Sigmoid colon (tissue), 7 donors: ENCODE results near the gene PLEKHG3. TPM values are rescaled to one million over a fixed set of nuclear protein-coding genes. Genes with fewer than 3 reads are reported as not detected.
A peak's percentile ranks its signal among the peaks of the same experiment; 100 is the strongest.

Experiments
- DNase-seq: peaks from one replicate; pipeline ENCODE4 v3.0.0-alpha.2; 2019
- H3K27ac ChIP-seq, 4 donors: fragments of 200-600 bp; sonication (generic); one replicate each; pipeline ENCODE4 v1.5.1; 2016 to 2019; ENCODE audit warnings: mild to moderate bottlenecking in 1 of 4
- H3K27me3 ChIP-seq, 3 donors: fragments of 200-600 bp; sonication (generic); one replicate each; pipeline ENCODE4 v1.5.1; 2019; ENCODE audit warnings: mild to moderate bottlenecking in 1 of 3
- H3K36me3 ChIP-seq, 4 donors: fragments of 200-600 bp; sonication (generic); one replicate each; pipeline ENCODE4 v1.5.1; 2016 to 2019
- H3K4me1 ChIP-seq, 4 donors: fragments of 200-600 bp; sonication (generic); one replicate each; pipeline ENCODE4 v1.5.1; 2017 to 2019
- H3K4me3 ChIP-seq, 4 donors: fragments of 200-600 bp; sonication (generic); one replicate each; pipeline ENCODE4 v1.5.1; 2017 to 2019; ENCODE audit warnings: mild to moderate bottlenecking in 2 of 4, moderate library complexity in 1 of 4
- H3K9me3 ChIP-seq, 4 donors: fragments of 200-600 bp in 3 of 4; sonication (generic) in 3 of 4; one replicate each; pipeline versions ENCODE4 v1.5.1 to v1.6.1; 2013 to 2019
- EP300 ChIP-seq, 4 donors: sonication (generic); formaldehyde crosslinking; IDR thresholded peaks; one replicate each; pipeline ENCODE4 v1.6.1; 2017; ENCODE audit warnings: antibody characterized with exemption in 4 of 4
- POLR2A ChIP-seq, 2 donors: fragments of 450-650 bp; IDR thresholded peaks; one replicate each; pipeline ENCODE4 v1.6.1; 2016; ENCODE audit warnings: antibody characterized with exemption in 2 of 2, mild to moderate bottlenecking in 2 of 2, moderate library complexity in 2 of 2
- POLR2AphosphoS5 ChIP-seq, 4 donors: sonication (generic); formaldehyde crosslinking; IDR thresholded peaks; one replicate each; pipeline ENCODE4 v1.6.1; 2017; ENCODE audit warnings: antibody characterized with exemption in 4 of 4
- WGBS, 2 donors: extraction: QIAGEN DNeasy Blood & Tissue Kit; methylation state at CpG; one replicate each; pipeline ENCODE4 v1.1.7; 2013; 5-methylcytosine and 5-hydroxymethylcytosine counted together
- intact Hi-C: fragments of 100-400 bp; cut with DNase I; formaldehyde crosslinking; loops from one replicate; pipeline ENCODE4 v1.15.1; 2023
- polyA plus RNA-seq, 3 donors: library from polyadenylated mRNA; stranded (reverse); fragments of 200-250 nt; gene quantifications; one replicate each; pipeline ENCODE4 v1.2.3, GENCODE V29; 2013
- total RNA-seq, 4 donors: library from RNA; depleted of rRNA; stranded (reverse); fragments of >200 nt; gene quantifications; one replicate each; pipeline ENCODE4 v1.1.0, GENCODE V29; 2016
- TF ChIP-seq, protein P1 (sequence below), 4 experiments: fragments of 450-650 bp in 3 of 4; fragments of 200-600 bp in 1 of 4; IDR thresholded peaks; one replicate each; pipeline ENCODE4 v1.5.1; 2016 to 2019; ENCODE audit warnings: antibody characterized with exemption in 4 of 4, mild to moderate bottlenecking in 3 of 4, moderate library complexity in 2 of 4
- donor health status: healthy with polysubstance abuse.
- donor health status: Bipolar disorder and iron deficiency.
- donor health status: healthy.

Gene PLEKHG3
- total and polyA plus RNA-seq, 7 donors: 16.9 to 67.9 (median 34.4) TPM

DNA sequence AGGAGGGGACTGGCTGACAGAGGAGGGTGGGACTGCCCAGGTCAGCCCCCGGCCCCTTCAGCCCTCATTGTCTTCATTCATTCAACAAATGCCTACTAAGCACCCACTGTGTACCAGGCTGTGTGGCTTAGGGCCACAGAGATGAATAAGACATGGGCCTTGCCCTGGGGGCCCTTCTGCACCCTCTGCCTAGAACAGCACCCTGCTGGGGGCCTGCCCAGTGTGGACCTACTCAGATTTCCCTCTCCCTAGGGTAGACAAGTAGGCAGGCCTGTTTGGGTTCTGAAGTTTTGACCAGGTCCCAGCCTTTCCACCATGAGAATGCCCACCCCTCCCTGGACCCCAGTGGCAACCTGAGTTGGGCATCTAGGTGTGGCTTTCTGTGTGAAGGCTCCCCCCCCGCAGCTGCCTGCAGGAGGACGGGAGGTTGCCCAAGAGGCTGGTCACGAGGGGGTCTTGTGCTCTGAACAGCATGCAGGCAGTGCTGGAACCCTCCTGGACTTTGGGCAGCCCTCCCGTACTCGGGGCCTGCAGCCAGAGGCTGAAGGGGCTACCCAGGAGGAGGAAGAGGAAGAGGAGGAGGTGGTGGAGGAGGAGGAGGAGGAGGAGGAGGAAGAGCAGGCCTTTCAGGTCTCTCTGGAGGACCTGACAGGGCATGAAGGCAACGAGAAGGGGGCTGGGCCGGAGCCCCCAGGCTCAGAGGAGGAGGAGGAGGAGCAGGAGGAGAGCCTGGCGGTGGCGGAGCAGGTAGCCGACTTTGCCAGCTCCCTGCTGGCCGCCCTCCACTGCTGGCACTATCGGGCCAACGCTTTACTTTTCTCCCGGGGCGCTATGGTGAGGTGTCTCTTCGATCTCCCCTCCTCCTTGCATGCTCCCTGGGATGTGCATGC lies 33.4 kb downstream of the PLEKHG3 start:
- Histone ChIP-seq H3K27me3 (no peaks in the 10 kb centered on the region), H3K9me3 (no peaks in the 10 kb centered on the region), H3K4me1 (peaks cover 0 to 12% (median 2%) of the 10 kb centered on the region in 4 donors), H3K27ac (peak overlapping the region in 2 of 4 donors; percentile 0 to 12), H3K36me3 (peaks cover 45 to 87% (median 66%) of the 10 kb centered on the region in 4 donors), H3K4me3 (no peak overlapping the region)
- no peak for DNase-seq
- intact Hi-C loops: no loop called here
- 78 to 88% methylated on average over 17 of the region's 17 CpGs for WGBS, 2 donors
- no peak for TF ChIP-seq POLR2AphosphoS5 (IDR thresholded peaks at IDR 0.05)

DNA sequence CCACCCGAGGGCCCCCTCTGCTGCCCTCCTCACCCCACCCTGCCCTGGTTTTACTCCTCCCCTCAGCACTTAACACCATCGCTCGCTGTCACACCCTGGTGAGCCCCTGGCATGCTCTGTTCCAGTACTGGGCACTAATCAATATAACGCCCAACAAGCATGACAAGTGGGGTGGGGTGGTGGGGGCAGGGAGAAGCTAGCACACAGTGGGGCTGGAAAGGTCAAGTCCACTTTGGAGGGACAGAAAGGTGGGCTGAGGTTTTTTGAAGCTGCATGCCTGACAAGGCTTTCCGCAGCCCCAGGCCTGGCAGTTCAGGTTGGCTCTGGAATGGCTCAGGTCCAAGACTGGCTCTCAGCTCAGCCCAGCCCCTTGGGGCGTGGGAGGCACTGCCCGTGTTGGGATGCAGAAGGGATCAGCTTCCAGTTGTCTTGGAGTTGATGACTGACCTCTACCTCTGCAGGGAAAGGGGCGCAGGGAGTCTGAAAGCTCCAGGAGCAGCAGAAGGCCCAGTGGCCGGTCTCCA lies 34.1 kb downstream of the PLEKHG3 start:
- TF ChIP-seq, protein P1, sequence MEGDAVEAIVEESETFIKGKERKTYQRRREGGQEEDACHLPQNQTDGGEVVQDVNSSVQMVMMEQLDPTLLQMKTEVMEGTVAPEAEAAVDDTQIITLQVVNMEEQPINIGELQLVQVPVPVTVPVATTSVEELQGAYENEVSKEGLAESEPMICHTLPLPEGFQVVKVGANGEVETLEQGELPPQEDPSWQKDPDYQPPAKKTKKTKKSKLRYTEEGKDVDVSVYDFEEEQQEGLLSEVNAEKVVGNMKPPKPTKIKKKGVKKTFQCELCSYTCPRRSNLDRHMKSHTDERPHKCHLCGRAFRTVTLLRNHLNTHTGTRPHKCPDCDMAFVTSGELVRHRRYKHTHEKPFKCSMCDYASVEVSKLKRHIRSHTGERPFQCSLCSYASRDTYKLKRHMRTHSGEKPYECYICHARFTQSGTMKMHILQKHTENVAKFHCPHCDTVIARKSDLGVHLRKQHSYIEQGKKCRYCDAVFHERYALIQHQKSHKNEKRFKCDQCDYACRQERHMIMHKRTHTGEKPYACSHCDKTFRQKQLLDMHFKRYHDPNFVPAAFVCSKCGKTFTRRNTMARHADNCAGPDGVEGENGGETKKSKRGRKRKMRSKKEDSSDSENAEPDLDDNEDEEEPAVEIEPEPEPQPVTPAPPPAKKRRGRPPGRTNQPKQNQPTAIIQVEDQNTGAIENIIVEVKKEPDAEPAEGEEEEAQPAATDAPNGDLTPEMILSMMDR (IDR thresholded peaks at IDR 0.05): no peak
- TF ChIP-seq POLR2AphosphoS5 (IDR thresholded peaks at IDR 0.05): no peak
- no peak for TF ChIP-seq POLR2A (IDR thresholded peaks at IDR 0.05)
- no peak for TF ChIP-seq EP300 (IDR thresholded peaks at IDR 0.05)
- no peaks in the 10 kb centered on the region for H3K27me3 ChIP-seq
- peaks cover 46 to 87% (median 69%) of the 10 kb centered on the region in 4 donors for H3K36me3 ChIP-seq
- peaks cover 0 to 12% (median 2%) of the 10 kb centered on the region in 4 donors for H3K4me1 ChIP-seq
- intact Hi-C loops: no loop called here
- no peaks in the 10 kb centered on the region for H3K9me3 ChIP-seq
- no peak overlapping the region for H3K27ac ChIP-seq
- WGBS, 2 donors: 72 to 86% methylated on average over 9 of the region's 9 CpGs
- no peak overlapping the region for H3K4me3 ChIP-seq
- DNase-seq: no peak

DNA sequence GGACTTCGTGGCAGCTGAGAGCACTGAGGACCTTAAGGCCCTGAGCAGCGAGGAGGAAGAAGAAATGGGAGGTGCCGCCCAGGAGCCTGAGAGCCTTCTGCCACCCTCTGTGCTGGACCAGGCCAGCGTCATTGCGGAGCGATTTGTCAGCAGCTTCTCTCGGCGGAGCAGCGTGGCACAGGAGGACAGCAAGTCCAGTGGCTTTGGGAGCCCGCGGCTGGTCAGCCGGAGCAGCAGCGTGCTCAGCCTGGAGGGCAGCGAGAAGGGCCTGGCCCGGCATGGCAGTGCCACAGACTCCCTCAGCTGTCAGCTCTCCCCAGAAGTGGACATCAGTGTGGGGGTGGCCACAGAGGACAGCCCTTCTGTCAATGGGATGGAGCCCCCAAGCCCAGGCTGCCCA lies 37.0 kb downstream of the PLEKHG3 start:
- Histone ChIP-seq H3K27ac (no peak overlapping the region), H3K4me1 (peaks cover 0 to 14% (median 14%) of the 10 kb centered on the region in 4 donors), H3K4me3 (no peak overlapping the region), H3K27me3 (no peaks in the 10 kb centered on the region), H3K36me3 (peaks cover 54 to 92% (median 72%) of the 10 kb centered on the region in 4 donors), H3K9me3 (no peaks in the 10 kb centered on the region)
- WGBS, 2 donors: 94 to 95% methylated on average over 15 of the region's 15 CpGs
- DNase-seq: no peak
- intact Hi-C loops: no loop called here
- no peak for TF ChIP-seq POLR2A (IDR thresholded peaks at IDR 0.05)
- TF ChIP-seq EP300 (IDR thresholded peaks at IDR 0.05): no peak
- TF ChIP-seq, protein P1 (IDR thresholded peaks at IDR 0.05): no peak
- TF ChIP-seq POLR2AphosphoS5 (IDR thresholded peaks at IDR 0.05): no peak

DNA sequence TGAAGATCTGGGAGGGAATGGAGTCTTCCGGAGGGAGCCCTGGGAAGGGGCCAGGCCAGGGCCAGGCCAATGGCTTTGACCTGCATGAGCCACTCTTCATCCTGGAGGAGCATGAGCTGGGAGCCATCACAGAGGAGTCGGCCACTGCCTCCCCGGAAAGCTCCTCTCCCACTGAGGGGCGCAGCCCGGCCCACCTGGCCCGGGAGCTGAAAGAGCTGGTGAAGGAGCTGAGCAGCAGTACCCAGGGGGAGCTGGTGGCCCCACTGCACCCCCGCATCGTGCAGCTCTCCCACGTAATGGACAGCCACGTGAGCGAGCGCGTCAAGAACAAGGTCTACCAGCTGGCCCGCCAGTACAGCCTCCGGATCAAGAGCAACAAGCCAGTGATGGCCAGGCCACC lies 37.7 kb downstream of the PLEKHG3 start:
- WGBS, 2 donors: 95 to 97% methylated on average over 15 of the region's 15 CpGs
- TF ChIP-seq, protein P1 (IDR thresholded peaks at IDR 0.05): no peak
- TF ChIP-seq EP300 (IDR thresholded peaks at IDR 0.05): no peak
- no peak for TF ChIP-seq POLR2A (IDR thresholded peaks at IDR 0.05)
- no peak for TF ChIP-seq POLR2AphosphoS5 (IDR thresholded peaks at IDR 0.05)
- H3K27ac ChIP-seq: no peak overlapping the region

DNA sequence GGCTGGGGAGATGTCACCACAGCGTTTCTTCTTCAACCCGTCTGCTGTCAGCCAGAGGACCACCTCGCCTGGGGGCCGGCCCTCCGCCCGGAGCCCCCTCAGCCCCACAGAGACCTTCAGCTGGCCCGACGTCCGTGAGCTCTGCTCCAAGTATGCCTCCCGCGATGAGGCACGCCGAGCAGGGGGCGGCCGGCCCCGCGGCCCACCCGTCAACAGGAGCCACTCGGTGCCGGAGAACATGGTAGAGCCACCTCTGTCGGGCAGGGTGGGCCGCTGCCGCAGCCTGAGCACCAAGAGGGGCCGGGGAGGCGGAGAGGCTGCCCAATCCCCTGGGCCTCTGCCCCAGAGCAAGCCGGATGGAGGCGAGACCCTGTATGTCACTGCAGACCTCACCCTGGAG lies 38.8 kb downstream of the PLEKHG3 start:
- no peak overlapping the region for H3K4me3 ChIP-seq
- 96 to 97% methylated on average over 27 of the region's 27 CpGs for WGBS, 2 donors
- H3K27ac ChIP-seq: no peak overlapping the region
- DNase-seq: no peak
- no peaks in the 10 kb centered on the region for H3K9me3 ChIP-seq
- peaks cover 0 to 24% (median 21%) of the 10 kb centered on the region in 4 donors for H3K4me1 ChIP-seq
- TF ChIP-seq POLR2AphosphoS5 (IDR thresholded peaks at IDR 0.05) (no peak), EP300 (IDR thresholded peaks at IDR 0.05) (no peak), POLR2A (IDR thresholded peaks at IDR 0.05) (no peak)
- TF ChIP-seq, protein P1 (IDR thresholded peaks at IDR 0.05): no peak
- intact Hi-C loops: no loop called here
- no peaks in the 10 kb centered on the region for H3K27me3 ChIP-seq
- H3K36me3 ChIP-seq: peaks cover 46 to 86% (median 60%) of the 10 kb centered on the region in 4 donors

More for the DNA sequence above, 37.7 kb downstream of the PLEKHG3 start:
- Histone ChIP-seq H3K4me1 (peaks cover 0 to 22% (median 21%) of the 10 kb centered on the region in 4 donors), H3K27me3 (no peaks in the 10 kb centered on the region), H3K4me3 (no peak overlapping the region), H3K36me3 (peaks cover 54 to 88% (median 65%) of the 10 kb centered on the region in 4 donors), H3K9me3 (no peaks in the 10 kb centered on the region)
- intact Hi-C loops: no loop called here
- no peak for DNase-seq
